GM19452 (cell line): Measurements from ENCODE around the gene TET2.
"Not testable (repeated sequence)": the region's sequence is repeated elsewhere in the genome, so short reads cannot be mapped to it uniquely, and the experiment has no call there.

ENCODE experiments used
- ATAC-seq: cut with Tn5 transposase; IDR thresholded peaks from one replicate; pipeline ENCODE4 v1.9.1; 2021; ENCODE audit not compliant: unreplicated experiment

Gene TET2

GRCh38 chr4:105281124-105281415 is 134.4 kb downstream of the TET2 start:
- no peak for ATAC-seq

GRCh38 chr4:105282489-105282888 is 135.8 kb downstream of the TET2 start:
- no peak for ATAC-seq

- no peak for ATAC-seq
Observed at GRCh38 chr4:105283501-105283900, 136.8 kb downstream of the TET2 start.

GRCh38 chr4:105288121-105288520 is 141.4 kb downstream of the TET2 start:
- ATAC-seq, result no peak

- ATAC-seq, result no peak
Observed at GRCh38 chr4:105291925-105292324, 145.2 kb downstream of the TET2 start.

- ATAC-seq, result no peak
Observed at GRCh38 chr4:105293360-105293759, 146.7 kb downstream of the TET2 start.

GRCh38 chr4:105296672-105297071 is 150.0 kb downstream of the TET2 start:
- no peak for ATAC-seq

- not testable (repeated sequence) for ATAC-seq
Observed at GRCh38 chr4:105299027-105299426, 152.4 kb downstream of the TET2 start.

GRCh38 chr4:105304085-105304484 is 157.4 kb downstream of the TET2 start:
- ATAC-seq, result no peak

GRCh38 chr4:105305019-105305836 is 158.6 kb downstream of the TET2 start:
- peak; percentile 35 for ATAC-seq

- peak; percentile 92 for ATAC-seq
Observed at GRCh38 chr4:105306158-105306781, 159.6 kb downstream of the TET2 start.

- ATAC-seq, result no peak
Observed at GRCh38 chr4:105306820-105307219, 160.1 kb downstream of the TET2 start.

GRCh38 chr4:105318486-105318885 is 171.8 kb downstream of the TET2 start:
- no peak for ATAC-seq

GRCh38 chr4:105327222-105327621 is 180.5 kb downstream of the TET2 start:
- no peak for ATAC-seq

- no peak for ATAC-seq
Observed at GRCh38 chr4:105327956-105328355, 181.3 kb downstream of the TET2 start.

- ATAC-seq, result no peak
Observed at GRCh38 chr4:105329081-105329480, 182.4 kb downstream of the TET2 start.
